Iris pigment epithelial cell (primary cell): ENCODE results near the gene CPTP.
A peak's percentile ranks its signal among the peaks of the same experiment; 100 is the strongest.

Experiments used
- DNase-seq: peaks from one replicate; pipeline ENCODE4 v3.0.0-alpha.2; 2011; ENCODE audit warnings: low read depth

The CPTP gene

GRCh38 chr1:1292442-1292779, 32.2 kb upstream of the CPTP start:
- no peak for DNase-seq

GRCh38 chr1:1292851-1293250, 31.8 kb upstream of the CPTP start:
- no peak for DNase-seq

- no peak for DNase-seq
These were observed 31.0 kb upstream of the CPTP start for GRCh38 chr1:1293263-1294249.

GRCh38 chr1:1294250-1294890, 30.2 kb upstream of the CPTP start:
- DNase-seq, result no peak

GRCh38 chr1:1295154-1295923, 29.3 kb upstream of the CPTP start:
- no peak for DNase-seq

GRCh38 chr1:1296070-1297061, 28.2 kb upstream of the CPTP start:
- no peak for DNase-seq

- no peak for DNase-seq
These were observed 26.7 kb upstream of the CPTP start for GRCh38 chr1:1297802-1298424.

- DNase-seq, result peak; percentile 30
These were observed 25.5 kb upstream of the CPTP start for GRCh38 chr1:1298861-1299685.

- no peak for DNase-seq
These were observed 24.8 kb upstream of the CPTP start for GRCh38 chr1:1299686-1300351.

- DNase-seq, result no peak
These were observed 24.3 kb upstream of the CPTP start for GRCh38 chr1:1300352-1300739.

GRCh38 chr1:1302006-1302430, 22.6 kb upstream of the CPTP start:
- no peak for DNase-seq

GRCh38 chr1:1302951-1303509, 21.6 kb upstream of the CPTP start:
- no peak for DNase-seq

- DNase-seq, result no peak
These were observed 20.9 kb upstream of the CPTP start for GRCh38 chr1:1303736-1304135.

- DNase-seq, result peak; percentile 76
These were observed 20.0 kb upstream of the CPTP start for GRCh38 chr1:1304331-1305299.

GRCh38 chr1:1305300-1306069, 19.1 kb upstream of the CPTP start:
- peak; percentile 76 for DNase-seq

GRCh38 chr1:1306070-1306660, 18.4 kb upstream of the CPTP start:
- DNase-seq, result peak; percentile 25
